Ascending aorta (tissue), 2 donors: ENCODE data around the gene LRRC8C. TPM values are rescaled to one million over a fixed set of nuclear protein-coding genes. Genes with fewer than 3 reads are reported as not detected.
"Not testable (repeated sequence)": the region's sequence is repeated elsewhere in the genome, so short reads cannot be mapped to it uniquely, and the experiment has no call there.

Source experiments
- DNase-seq, 2 donors: peaks; one replicate each; pipeline ENCODE4 v3.0.0-alpha.2; 2019; ENCODE audit warnings: low spot score in 2 of 2
- H3K27ac ChIP-seq, 2 donors: fragments of 200-600 bp; sonication (generic); one replicate each; pipeline ENCODE4 v1.5.1; 2016 to 2017; ENCODE audit warnings: mild to moderate bottlenecking in 1 of 2
- H3K27me3 ChIP-seq: fragments of 200-600 bp; sonication (generic); one replicate; pipeline ENCODE4 v1.5.1; 2017
- H3K36me3 ChIP-seq, 2 donors: fragments of 200-600 bp; sonication (generic); one replicate each; pipeline ENCODE4 v1.5.1; 2016
- H3K4me1 ChIP-seq, 2 donors: fragments of 200-600 bp; sonication (generic); one replicate each; pipeline ENCODE4 v1.5.1; 2016 to 2017; ENCODE audit warnings: mild to moderate bottlenecking in 1 of 2
- H3K4me3 ChIP-seq, 2 donors: fragments of 200-600 bp; sonication (generic); one replicate each; pipeline ENCODE4 v1.5.1; 2016 to 2017; ENCODE audit warnings: mild to moderate bottlenecking in 1 of 2
- H3K9me3 ChIP-seq, 2 donors: fragments of 200-600 bp; sonication (generic); one replicate each; pipeline ENCODE4 v1.5.1; 2016
- CTCF ChIP-seq, 3 experiments: fragments of 200-600 bp in 2 of 3; fragments of 450-650 bp in 1 of 3; sonication (generic) in 2 of 3; IDR thresholded peaks; one replicate each; pipeline ENCODE4 v1.5.1; 2016 to 2019; ENCODE audit warnings: antibody characterized with exemption in 3 of 3, mild to moderate bottlenecking in 1 of 3, moderate library complexity in 1 of 3
- intact Hi-C: fragments of 100-400 bp; cut with DNase I; formaldehyde crosslinking; loops from one replicate; pipeline ENCODE4 v1.15.1; 2023
- total RNA-seq: library from RNA; depleted of rRNA; stranded (reverse); fragments of >200 nt; gene quantifications from one replicate; pipeline ENCODE4 v1.1.0, GENCODE V29; 2016

Gene LRRC8C
- total RNA-seq, 1 donor from 2014 or later: 7.5 TPM

- no peak for TF ChIP-seq CTCF (IDR thresholded peaks at IDR 0.05)
- intact Hi-C loops: no loop called here
These were observed 68.9 kb downstream of the LRRC8C start for GRCh38 chr1:89701746-89702241.

GRCh38 chr1:89702520-89703045, 69.7 kb downstream of the LRRC8C start:
- Histone ChIP-seq H3K36me3 (no peaks in the 10 kb centered on the region), H3K27ac (no peak overlapping the region), H3K4me3 (no peak overlapping the region), H3K4me1 (no peaks in the 10 kb centered on the region), H3K27me3 (no peaks in the 10 kb centered on the region), H3K9me3 (no peaks in the 10 kb centered on the region)
- no peak for TF ChIP-seq CTCF (IDR thresholded peaks at IDR 0.05)
- intact Hi-C loops: no loop called here
- DNase-seq: no peak

More at GRCh38 chr1:89701746-89702241, 68.9 kb downstream of the LRRC8C start:
- Histone ChIP-seq H3K36me3 (no peaks in the 10 kb centered on the region), H3K4me1 (no peaks in the 10 kb centered on the region), H3K9me3 (no peaks in the 10 kb centered on the region), H3K27me3 (no peaks in the 10 kb centered on the region), H3K27ac (no peak overlapping the region), H3K4me3 (no peak overlapping the region)
- no peak for DNase-seq

GRCh38 chr1:89703469-89703868, 70.5 kb downstream of the LRRC8C start:
- DNase-seq: no peak
- H3K27ac ChIP-seq: no peak overlapping the region
- no peaks in the 10 kb centered on the region for H3K27me3 ChIP-seq
- TF ChIP-seq CTCF (IDR thresholded peaks at IDR 0.05): no peak
- H3K9me3 ChIP-seq: no peaks in the 10 kb centered on the region
- H3K36me3 ChIP-seq: no peaks in the 10 kb centered on the region
- no peaks in the 10 kb centered on the region for H3K4me1 ChIP-seq
- intact Hi-C loops: no loop called here
- no peak overlapping the region for H3K4me3 ChIP-seq

DNA sequence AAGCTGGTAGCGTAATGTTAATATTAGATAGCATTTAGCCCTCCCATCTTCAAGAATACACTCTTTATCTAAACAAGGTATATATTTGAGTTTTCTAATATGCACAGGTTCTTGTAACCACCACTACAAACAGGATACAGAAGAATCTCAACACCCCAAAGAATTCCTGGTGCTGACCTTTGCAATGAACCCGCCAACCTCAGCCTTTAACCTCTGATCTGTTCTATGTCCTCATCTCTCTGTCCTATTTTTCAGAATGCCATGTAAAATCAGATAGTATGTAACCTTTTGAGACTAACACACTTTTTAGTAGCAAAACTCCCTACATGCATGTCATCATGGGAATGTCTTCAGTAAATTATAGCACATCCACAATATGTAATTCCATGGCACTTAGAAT, 71.1 kb downstream of the LRRC8C start:
- no peak for TF ChIP-seq CTCF (IDR thresholded peaks at IDR 0.05)
- intact Hi-C loops: no loop called here
- no peaks in the 10 kb centered on the region for H3K27me3 ChIP-seq
- no peaks in the 10 kb centered on the region for H3K4me1 ChIP-seq
- H3K27ac ChIP-seq: no peak overlapping the region
- DNase-seq: no peak
- no peak overlapping the region for H3K4me3 ChIP-seq
- H3K9me3 ChIP-seq: no peaks in the 10 kb centered on the region
- no peaks in the 10 kb centered on the region for H3K36me3 ChIP-seq

- DNase-seq, H3K27ac ChIP-seq, H3K4me3 ChIP-seq, H3K9me3 ChIP-seq, H3K27me3 ChIP-seq, intact Hi-C loops, H3K4me1 ChIP-seq, H3K36me3 ChIP-seq: not testable (repeated sequence)
These were observed 72.0 kb downstream of the LRRC8C start for GRCh38 chr1:89704885-89705284.

DNA sequence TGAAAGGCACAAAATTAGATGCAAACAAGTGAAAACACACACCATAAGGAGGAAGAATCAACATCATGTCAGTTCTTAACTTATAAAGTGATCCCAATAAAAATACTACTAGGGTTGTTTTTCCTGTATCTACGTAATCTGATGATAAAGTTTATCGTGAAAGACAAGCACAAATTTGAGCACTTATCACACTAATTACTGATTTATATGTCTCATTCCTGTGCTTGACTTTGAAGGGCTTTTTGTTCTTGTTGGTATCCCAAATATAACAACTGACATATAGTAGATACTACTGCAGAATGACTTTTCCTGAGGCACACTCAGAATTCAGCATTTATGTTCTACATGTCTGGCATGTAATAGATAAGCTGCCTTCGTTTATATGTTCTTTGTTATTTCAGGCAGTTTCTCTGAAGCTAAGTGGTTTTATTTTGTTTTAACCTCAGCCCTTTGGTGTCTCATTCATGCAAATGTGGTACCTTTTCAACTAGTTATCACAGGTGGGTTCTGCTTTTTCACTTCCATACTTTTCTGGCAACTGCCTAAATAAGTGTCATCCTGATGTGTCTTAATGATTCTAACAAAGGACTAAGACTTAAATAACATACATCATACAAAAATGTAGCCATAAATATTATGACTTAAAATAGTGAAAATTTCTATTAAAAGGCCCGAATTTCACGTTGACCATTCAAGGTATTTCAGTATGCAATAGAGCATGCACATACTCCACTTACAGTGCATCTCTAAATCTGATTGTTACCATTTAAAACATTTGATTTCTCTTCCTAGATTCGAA, 73.2 kb downstream of the LRRC8C start:
- no peak overlapping the region for H3K27ac ChIP-seq
- no peaks in the 10 kb centered on the region for H3K36me3 ChIP-seq
- DNase-seq: no peak
- H3K27me3 ChIP-seq: no peaks in the 10 kb centered on the region
- intact Hi-C loops: no loop called here
- no peak for TF ChIP-seq CTCF (IDR thresholded peaks at IDR 0.05)
- no peaks in the 10 kb centered on the region for H3K4me1 ChIP-seq
- no peaks in the 10 kb centered on the region for H3K9me3 ChIP-seq
- H3K4me3 ChIP-seq: no peak overlapping the region
